HT1080 (cell line): Measurements from ENCODE around the gene MEFV. TPM values are rescaled to one million over a fixed set of nuclear protein-coding genes. Genes with fewer than 3 reads are reported as not detected.
A peak's percentile ranks its signal among the peaks of the same experiment; 100 is the strongest.
"Not testable (repeated sequence)": the region's sequence is repeated elsewhere in the genome, so short reads cannot be mapped to it uniquely, and the experiment has no call there.

ENCODE experiments used
- DNase-seq: peaks from one replicate; pipeline ENCODE4 v3.0.0-alpha.2; 2015; ENCODE audit warnings: low read depth
- total RNA-seq: library from RNA; depleted of rRNA; stranded (reverse); fragments of >200 nt; shearing (Covaris generic); gene quantifications from 2 replicates; pipeline ENCODE4 v1.2.3, GENCODE V29; 2014

The MEFV gene
- total RNA-seq, 1 experiment from 2014 or later, result not detected

GRCh38 chr16:3220839-3221238, 35.6 kb downstream of the MEFV start:
- no peak for DNase-seq

- DNase-seq, result no peak
These were observed 40.2 kb downstream of the MEFV start for GRCh38 chr16:3216263-3216640.

GRCh38 chr16:3215601-3216262, 40.7 kb downstream of the MEFV start:
- no peak for DNase-seq

DNA sequence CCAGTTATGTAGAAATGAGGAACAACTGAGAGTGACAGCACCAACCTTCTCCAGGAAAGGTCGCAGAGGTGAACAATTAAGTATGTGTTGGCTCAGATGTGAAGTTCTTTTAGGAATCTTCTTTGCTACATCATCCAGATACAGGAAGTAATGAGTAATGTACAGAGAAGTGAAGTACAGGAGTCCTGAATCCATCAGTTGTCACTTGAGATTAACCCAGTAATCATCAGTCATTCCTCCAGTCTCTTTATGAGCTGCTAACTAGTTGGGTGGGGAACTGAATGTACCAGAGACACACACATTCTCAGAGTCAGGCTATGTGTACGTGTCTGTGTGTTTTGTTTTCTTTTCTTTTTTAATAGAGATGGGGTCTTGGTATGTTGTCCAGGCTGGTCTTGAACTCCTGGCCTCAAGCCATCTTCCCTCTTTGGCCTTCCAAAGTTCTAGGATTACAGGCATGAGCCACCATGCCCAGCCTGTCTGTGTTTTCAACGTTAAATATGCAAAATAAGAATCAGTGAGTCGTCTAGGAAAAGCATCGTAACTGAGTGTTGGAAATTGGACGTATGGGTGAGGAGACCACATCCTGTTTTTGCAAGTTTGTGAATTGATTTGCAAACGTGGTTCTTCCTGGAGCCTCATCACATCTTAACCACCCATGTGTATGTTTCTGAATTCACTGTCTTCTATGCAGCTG, 41.4 kb downstream of the MEFV start:
- no peak for DNase-seq

GRCh38 chr16:3212567-3212966, 43.9 kb downstream of the MEFV start:
- DNase-seq, result no peak

DNA sequence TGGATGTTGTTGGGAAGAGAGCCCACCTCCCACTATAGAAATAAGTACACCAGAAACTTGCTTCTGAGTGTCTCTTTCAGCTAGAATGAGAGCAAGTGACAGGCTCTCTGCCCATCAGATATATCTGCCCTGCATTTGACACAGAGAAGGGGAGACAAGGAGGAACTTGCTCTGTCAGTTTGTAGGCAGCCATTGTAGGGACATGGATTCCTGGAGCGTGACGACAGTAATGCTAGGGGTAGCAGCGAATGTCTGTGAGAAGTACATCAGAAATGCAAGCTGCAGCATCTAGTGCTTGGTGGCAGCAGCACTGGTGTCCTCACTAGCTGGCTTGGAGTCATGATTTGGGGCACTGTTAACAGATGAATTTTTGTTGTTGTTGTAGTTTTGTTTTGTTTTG, 44.4 kb downstream of the MEFV start:
- DNase-seq, result no peak

- no peak for DNase-seq
These were observed 49.1 kb downstream of the MEFV start for GRCh38 chr16:3207086-3207953.

- DNase-seq, result not testable (repeated sequence)
These were observed 50.5 kb downstream of the MEFV start for GRCh38 chr16:3205939-3206338.

DNA sequence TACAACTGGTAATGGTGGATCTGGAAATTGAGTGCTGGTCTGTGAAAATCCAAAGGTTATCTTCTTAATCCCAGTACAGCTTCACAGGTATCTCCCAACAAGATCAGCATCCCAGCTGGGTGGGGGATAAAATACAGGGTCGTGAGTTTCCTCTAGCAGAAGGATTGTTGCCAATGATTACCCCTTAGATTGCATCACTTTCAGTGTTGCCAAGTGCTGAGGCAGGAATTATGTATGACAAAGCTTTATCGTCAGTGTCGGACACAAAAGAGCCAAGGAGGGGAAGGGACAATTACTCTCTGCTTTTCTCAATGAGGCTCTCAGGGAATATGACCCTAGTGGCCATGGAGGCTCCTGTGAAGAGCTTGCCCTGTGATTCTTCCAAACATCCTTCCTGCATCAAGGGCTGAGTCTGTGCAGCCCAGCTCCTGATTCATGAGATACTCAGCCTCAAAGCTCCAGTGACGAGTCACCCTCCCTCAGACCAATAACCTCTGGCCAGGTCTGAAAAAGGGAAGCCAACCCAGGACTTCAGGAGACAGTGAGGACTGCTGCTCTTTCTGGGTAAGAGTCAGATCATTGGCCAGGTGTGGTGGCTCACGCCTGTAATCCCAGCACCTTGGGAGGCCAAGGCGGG, 53.4 kb downstream of the MEFV start:
- no peak for DNase-seq

DNA sequence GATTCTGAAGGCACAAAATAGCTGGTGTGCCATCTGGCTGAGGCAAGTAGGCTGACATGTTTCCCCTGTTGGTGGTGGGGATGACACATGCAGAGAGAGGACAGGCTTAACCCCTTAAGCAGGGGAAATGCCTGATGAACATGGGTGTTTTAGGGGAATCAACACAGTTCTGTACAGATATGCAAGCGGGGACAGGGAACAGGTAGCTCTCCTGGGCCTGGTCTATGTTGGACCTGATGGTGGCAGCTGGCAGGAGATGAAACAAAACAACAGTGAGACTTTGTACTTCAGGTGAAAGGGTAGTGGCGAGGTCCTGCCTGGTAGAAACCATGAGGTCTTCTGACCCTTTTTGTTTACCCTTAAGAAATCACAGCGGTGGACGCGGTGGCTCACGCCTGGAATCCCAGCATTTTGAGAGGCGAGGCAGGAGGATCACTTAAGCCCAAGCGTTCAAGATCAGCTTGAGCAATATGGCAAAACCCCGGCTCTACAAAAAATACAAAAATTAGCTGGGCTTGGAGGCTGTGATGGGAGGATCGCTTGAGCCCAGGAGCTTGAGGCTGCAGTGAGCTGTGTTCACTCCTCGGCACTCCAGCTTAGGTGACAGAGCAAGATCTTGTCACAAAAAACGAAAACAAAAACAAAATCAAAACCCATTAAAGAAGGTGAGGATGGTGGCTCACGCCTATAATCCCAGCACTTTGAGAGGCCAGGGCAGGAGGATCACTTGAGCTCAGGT, 57.9 kb downstream of the MEFV start:
- no peak for DNase-seq

- DNase-seq, result not testable (repeated sequence)
These were observed 58.6 kb downstream of the MEFV start for GRCh38 chr16:3197694-3198333.

GRCh38 chr16:3195975-3196374, 60.5 kb downstream of the MEFV start:
- peak; percentile 73 for DNase-seq

GRCh38 chr16:3194792-3195191, 61.6 kb downstream of the MEFV start:
- no peak for DNase-seq

- peak; percentile 75 for DNase-seq
These were observed 62.9 kb downstream of the MEFV start for GRCh38 chr16:3193221-3194212.

DNA sequence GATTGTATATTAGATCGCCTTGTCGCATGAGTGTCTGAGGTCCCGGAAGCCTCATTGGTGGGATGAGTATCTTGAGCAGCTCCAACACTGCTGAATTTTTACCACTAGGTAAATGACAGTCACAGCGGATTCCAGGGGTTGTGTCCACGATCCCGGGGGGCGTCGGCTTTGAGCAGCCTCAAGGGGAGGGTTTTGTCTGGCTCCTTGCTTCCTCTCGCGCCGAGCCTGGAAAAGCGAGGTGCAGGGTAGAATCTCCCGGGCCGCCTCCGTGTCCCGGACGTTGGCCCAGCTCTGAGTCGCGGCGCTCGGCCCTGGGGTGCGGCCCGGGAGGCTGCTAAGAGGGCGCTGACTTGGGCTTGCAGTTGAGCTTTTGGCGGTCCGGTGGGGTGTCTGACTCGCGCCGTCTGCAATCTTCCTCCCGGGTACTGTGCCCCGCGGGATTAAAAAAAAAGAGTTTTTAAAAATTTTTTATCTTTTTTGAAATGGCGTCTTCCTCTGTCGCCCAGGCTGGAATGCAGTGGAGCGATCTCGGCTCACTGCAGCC, 63.9 kb downstream of the MEFV start:
- no peak for DNase-seq
